Measurements from ENCODE around the gene MYCN. TPM values are rescaled to one million over a fixed set of nuclear protein-coding genes. Genes with fewer than 3 reads are reported as not detected.
A peak's percentile ranks its signal among the peaks of the same experiment; 100 is the strongest.
"Not testable (repeated sequence)": the region's sequence is repeated elsewhere in the genome, so short reads cannot be mapped to it uniquely, and the experiment has no call there.

The MYCN gene
- 0.29 TPM for total RNA-seq
- long read RNA-seq = 0 reads

- DNase-seq (ENCODE audit: low spot score) = peak; percentile 90
Measured at GRCh38 chr2:15939854-15940660, at the start of gene MYCN. Gene MYCN, plus strand, starts transcription at chr2:15940550. Its CDS starts 1,515 bp downstream, at chr2:15942065.

- no peak for DNase-seq (ENCODE audit: low spot score)
Measured at GRCh38 chr2:15890936-15891905, 49.1 kb upstream of the MYCN start.

- no peak for DNase-seq (ENCODE audit: low spot score)
Measured at GRCh38 chr2:15892151-15892880, 48.0 kb upstream of the MYCN start.

- no peak for DNase-seq (ENCODE audit: low spot score)
Measured at GRCh38 chr2:15893085-15893484, 47.3 kb upstream of the MYCN start.

- no peak for DNase-seq (ENCODE audit: low spot score)
Measured at GRCh38 chr2:15893689-15894480, 46.5 kb upstream of the MYCN start.

GRCh38 chr2:15894481-15895144 lies 45.7 kb upstream of the MYCN start:
- no peak for DNase-seq (ENCODE audit: low spot score)

- DNase-seq (ENCODE audit: low spot score) = no peak
Measured at GRCh38 chr2:15895615-15896469, 44.5 kb upstream of the MYCN start.

- DNase-seq (ENCODE audit: low spot score) = no peak
Measured at GRCh38 chr2:15896859-15897258, 43.5 kb upstream of the MYCN start.

GRCh38 chr2:15897431-15898098 lies 42.8 kb upstream of the MYCN start:
- no peak for DNase-seq (ENCODE audit: low spot score)

GRCh38 chr2:15899327-15899612 lies 41.1 kb upstream of the MYCN start:
- no peak for DNase-seq (ENCODE audit: low spot score)

- no peak for DNase-seq (ENCODE audit: low spot score)
Measured at GRCh38 chr2:15899751-15900493, 40.4 kb upstream of the MYCN start.

GRCh38 chr2:15901095-15901807 lies 39.1 kb upstream of the MYCN start:
- no peak for DNase-seq (ENCODE audit: low spot score)

GRCh38 chr2:15901808-15902130 lies 38.6 kb upstream of the MYCN start:
- DNase-seq (ENCODE audit: low spot score) = no peak

- not testable (repeated sequence) for DNase-seq (ENCODE audit: low spot score)
Measured at GRCh38 chr2:15903910-15904309, 36.4 kb upstream of the MYCN start.

- DNase-seq (ENCODE audit: low spot score) = no peak
Measured at GRCh38 chr2:15905267-15905645, 35.1 kb upstream of the MYCN start.

- DNase-seq (ENCODE audit: low spot score) = no peak
Measured at GRCh38 chr2:15905986-15906491, 34.3 kb upstream of the MYCN start.

GRCh38 chr2:15906778-15907177 lies 33.6 kb upstream of the MYCN start:
- DNase-seq (ENCODE audit: low spot score) = no peak

Measured in mesenteric fat pad (tissue), 1 donor.